ENCODE measurements around the gene CARD10. TPM values are rescaled to one million over a fixed set of nuclear protein-coding genes. Genes with fewer than 3 reads are reported as not detected.

The CARD10 gene
- total RNA-seq, 1 donor from 2014 or later = 9.0 TPM

DNA sequence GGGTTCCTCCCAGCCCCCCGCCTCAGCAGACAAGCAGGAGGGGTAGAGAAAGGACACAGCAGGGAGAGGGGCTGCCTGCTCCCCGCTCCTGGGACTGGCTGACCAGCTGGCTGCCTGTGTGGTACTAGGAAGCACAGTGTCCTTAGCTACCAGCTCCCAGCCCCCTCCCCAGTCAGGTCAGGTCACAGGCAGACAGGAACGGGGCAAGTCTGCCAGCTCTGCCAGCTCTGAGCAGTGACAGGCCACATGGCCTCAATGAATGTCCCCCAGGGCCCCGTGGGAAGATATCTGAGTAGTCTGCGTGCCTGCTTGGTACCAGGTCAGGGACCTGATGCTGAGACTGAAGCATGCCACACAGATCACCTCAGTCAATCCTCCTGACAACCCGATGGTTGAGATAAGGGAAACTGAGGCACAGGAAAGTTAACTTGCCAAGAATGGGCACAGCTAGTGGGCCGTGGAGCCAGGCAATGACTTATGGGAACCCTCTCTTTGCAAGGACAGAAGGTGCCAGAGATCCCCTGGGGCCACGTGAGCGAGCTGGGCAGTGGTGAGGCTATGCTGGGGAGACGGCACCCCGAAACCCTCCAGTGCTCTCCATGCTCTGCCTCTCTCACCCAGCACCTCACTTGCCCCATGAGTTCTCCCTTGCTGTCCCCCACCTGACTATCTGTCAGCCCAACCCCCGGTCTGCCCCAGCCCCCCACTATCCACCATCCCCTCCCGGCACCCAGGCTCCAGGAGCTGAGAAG is 19.2 kb downstream of the CARD10 start:
- Histone ChIP-seq H3K4me3 (no peak overlapping the region), H3K27me3 (ENCODE audit: low read depth) (peaks cover 43% of the 10 kb centered on the region), H3K27ac (replicated peaks) (peak overlapping the region; percentile 90), H3K36me3 (peaks cover 25% of the 10 kb centered on the region), H3K4me1 (peaks cover 82% of the 10 kb centered on the region), H3K9me3 (replicated peaks) (no peaks in the 10 kb centered on the region)
- intact Hi-C loops (cut with micrococcal nuclease) = no loop called here
- no peak for DNase-seq
- TF ChIP-seq, protein P1, sequence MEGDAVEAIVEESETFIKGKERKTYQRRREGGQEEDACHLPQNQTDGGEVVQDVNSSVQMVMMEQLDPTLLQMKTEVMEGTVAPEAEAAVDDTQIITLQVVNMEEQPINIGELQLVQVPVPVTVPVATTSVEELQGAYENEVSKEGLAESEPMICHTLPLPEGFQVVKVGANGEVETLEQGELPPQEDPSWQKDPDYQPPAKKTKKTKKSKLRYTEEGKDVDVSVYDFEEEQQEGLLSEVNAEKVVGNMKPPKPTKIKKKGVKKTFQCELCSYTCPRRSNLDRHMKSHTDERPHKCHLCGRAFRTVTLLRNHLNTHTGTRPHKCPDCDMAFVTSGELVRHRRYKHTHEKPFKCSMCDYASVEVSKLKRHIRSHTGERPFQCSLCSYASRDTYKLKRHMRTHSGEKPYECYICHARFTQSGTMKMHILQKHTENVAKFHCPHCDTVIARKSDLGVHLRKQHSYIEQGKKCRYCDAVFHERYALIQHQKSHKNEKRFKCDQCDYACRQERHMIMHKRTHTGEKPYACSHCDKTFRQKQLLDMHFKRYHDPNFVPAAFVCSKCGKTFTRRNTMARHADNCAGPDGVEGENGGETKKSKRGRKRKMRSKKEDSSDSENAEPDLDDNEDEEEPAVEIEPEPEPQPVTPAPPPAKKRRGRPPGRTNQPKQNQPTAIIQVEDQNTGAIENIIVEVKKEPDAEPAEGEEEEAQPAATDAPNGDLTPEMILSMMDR (IDR thresholded peaks at IDR 0.05; ENCODE audit: borderline replicate concordance) = no peak

DNA sequence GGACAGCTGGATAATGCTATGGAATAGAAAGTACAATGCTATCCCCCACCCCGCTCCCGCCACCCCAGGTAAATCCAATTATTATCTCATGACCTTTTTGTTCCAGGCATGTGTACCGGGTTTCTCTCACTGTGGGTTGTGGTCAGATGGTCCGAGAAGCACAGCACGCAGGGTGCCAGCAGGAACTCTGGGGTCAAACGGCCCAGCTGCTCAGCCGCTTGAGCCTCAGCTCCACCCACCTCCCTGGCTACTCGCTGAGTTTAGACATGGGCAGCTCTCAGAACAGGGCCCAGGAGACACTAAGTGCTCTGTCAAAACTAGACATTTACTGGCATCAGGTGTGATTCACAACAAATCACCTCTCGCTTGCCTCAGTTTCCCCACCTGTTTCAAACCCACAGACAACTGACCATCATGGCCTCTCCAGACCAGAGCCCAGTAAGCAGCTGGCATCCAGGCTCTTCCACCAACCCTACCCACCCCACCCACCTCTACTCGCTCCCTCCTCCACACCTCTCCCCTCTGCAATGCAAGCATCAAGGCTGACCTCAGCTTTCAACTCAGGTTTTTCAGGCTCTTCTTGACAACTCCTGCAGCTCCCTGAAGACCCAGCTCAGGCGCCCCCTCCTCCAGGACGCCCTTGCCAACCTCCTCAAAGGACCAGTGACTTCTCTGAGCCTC is 20.0 kb downstream of the CARD10 start:
- Histone ChIP-seq H3K4me1 (peaks cover 74% of the 10 kb centered on the region), H3K36me3 (peaks cover 17% of the 10 kb centered on the region), H3K27ac (replicated peaks) (peak overlapping the region; percentile 90), H3K9me3 (replicated peaks) (no peaks in the 10 kb centered on the region), H3K4me3 (no peak overlapping the region), H3K27me3 (ENCODE audit: low read depth) (peaks cover 50% of the 10 kb centered on the region)
- DNase-seq = no peak
- TF ChIP-seq, protein P1 (IDR thresholded peaks at IDR 0.05; ENCODE audit: borderline replicate concordance) = no peak
- intact Hi-C loops (cut with micrococcal nuclease) = no loop called here

DNA sequence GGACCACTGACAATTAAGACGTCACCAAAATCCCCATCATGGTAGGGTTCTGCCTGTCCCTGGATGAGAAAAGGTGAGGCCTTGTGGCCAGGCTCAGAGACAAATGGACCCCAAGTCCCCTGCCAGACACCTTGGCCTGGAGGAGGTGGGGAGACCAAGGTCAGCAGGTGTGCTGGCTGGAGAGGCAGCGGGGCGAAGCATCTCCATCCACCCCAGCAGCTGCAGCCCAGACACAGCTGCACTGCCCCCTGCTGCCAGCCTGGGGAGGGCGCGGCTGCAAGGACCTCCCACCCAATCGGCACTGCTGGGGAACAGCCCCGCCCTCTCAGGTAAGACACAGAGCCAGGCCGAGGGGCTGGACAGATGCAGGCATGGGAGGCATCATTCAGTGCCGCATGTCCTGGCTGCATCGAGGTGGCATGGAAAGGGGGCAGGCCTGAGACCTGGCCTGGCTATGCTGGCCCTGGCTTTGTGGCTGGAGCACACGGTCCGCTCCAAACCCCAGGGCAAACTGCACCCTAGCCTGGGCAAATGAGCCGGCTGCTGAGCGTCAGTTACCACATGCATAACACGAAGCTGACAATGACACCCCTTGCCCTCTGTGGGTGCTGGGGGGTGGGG is 20.8 kb downstream of the CARD10 start:
- peak overlapping the region; percentile 90 for H3K27ac ChIP-seq (replicated peaks)
- intact Hi-C loops (cut with micrococcal nuclease) = no loop called here
- H3K36me3 ChIP-seq = peaks cover 24% of the 10 kb centered on the region
- H3K27me3 ChIP-seq (ENCODE audit: low read depth) = peaks cover 57% of the 10 kb centered on the region
- no peaks in the 10 kb centered on the region for H3K9me3 ChIP-seq (replicated peaks)
- no peak overlapping the region for H3K4me3 ChIP-seq
- peaks cover 66% of the 10 kb centered on the region for H3K4me1 ChIP-seq
- no peak for DNase-seq
- TF ChIP-seq, protein P1 (IDR thresholded peaks at IDR 0.05; ENCODE audit: borderline replicate concordance) = peak; percentile 61

DNA sequence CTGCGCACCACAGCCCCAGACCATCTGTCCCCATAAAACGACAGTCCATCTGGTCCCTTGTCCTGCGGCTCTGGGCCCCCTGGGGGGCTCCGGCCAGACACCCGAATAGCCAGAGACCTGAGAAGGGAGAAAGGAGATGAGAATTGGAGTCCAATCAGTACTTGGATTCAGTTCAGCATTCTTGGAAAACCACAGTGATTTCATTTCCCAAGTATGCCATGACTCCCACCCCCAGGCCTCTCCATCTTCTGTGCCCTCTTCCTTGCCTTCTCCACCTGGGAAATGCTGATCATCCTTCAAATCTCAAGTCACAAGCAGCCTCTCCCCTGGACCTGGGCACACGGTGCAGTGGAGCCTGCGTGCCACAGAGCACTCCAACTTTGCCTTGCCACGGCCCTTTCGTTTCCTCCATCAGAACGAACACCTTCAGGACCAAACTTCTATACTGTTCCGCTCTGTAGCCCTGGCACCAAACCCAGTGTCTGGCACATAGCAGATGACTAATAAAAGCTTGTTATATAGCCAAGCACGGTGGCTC is 22.1 kb downstream of the CARD10 start:
- Histone ChIP-seq H3K36me3 (peaks cover 24% of the 10 kb centered on the region), H3K27ac (replicated peaks) (peak overlapping the region; percentile 90), H3K4me1 (peaks cover 56% of the 10 kb centered on the region), H3K9me3 (replicated peaks) (no peaks in the 10 kb centered on the region), H3K4me3 (no peak overlapping the region), H3K27me3 (ENCODE audit: low read depth) (peaks cover 70% of the 10 kb centered on the region)
- TF ChIP-seq, protein P1 (IDR thresholded peaks at IDR 0.05; ENCODE audit: borderline replicate concordance) = no peak
- intact Hi-C loops (cut with micrococcal nuclease) = no loop called here
- DNase-seq = no peak

DNA sequence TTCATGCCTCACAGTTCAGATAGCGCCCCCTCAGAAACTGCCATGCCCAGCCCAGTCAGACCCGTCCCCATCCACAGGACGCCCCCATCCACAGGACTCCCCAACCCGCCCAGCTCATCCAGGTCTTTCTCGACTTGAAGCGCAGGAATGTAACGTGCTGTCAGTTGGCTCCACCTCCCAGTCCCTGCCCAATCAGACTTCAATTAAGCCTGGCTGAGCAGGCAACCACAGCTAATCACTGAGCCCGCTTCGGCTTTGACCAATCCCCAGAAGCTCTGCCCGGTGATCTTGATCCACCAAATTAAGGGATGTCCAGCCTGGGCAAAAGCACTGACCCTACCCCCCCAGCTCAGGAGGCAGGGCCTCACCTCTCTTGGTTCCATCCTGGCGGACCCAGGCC is 22.6 kb downstream of the CARD10 start:
- intact Hi-C loops (cut with micrococcal nuclease) = no loop called here

More for the DNA sequence above, 22.6 kb downstream of the CARD10 start:
- no peak for DNase-seq
- Histone ChIP-seq H3K36me3 (peaks cover 24% of the 10 kb centered on the region), H3K27me3 (ENCODE audit: low read depth) (peaks cover 70% of the 10 kb centered on the region), H3K9me3 (replicated peaks) (no peaks in the 10 kb centered on the region), H3K4me1 (peaks cover 52% of the 10 kb centered on the region), H3K4me3 (no peak overlapping the region), H3K27ac (replicated peaks) (no peak overlapping the region)
- TF ChIP-seq, protein P1 (IDR thresholded peaks at IDR 0.05; ENCODE audit: borderline replicate concordance) = no peak

All from left ventricle myocardium inferior (tissue), 1 donor.